Measurements from ENCODE around the gene MYL12B.
"Not testable (repeated sequence)": the region's sequence is repeated elsewhere in the genome, so short reads cannot be mapped to it uniquely, and the experiment has no call there.

Gene MYL12B

GRCh38 chr18:3305933-3306332 is 44.0 kb downstream of the MYL12B start:
- no peak for TF ChIP-seq CTCF (IDR thresholded peaks at IDR 0.05; ENCODE audit: low read depth, low read length)
- Histone ChIP-seq H3K27ac (no peak overlapping the region), H3K27me3 (ENCODE audit: insufficient read depth, low read depth, severe bottlenecking) (no peaks in the 10 kb centered on the region), H3K4me3 (ENCODE audit: low read depth, low read length) (no peak overlapping the region), H3K36me3 (no peaks in the 10 kb centered on the region), H3K9me3 (ENCODE audit: severe bottlenecking) (no peaks in the 10 kb centered on the region)
- no peak for DNase-seq

GRCh38 chr18:3306391-3306790 is 44.5 kb downstream of the MYL12B start:
- no peaks in the 10 kb centered on the region for H3K27me3 ChIP-seq (ENCODE audit: insufficient read depth, low read depth, severe bottlenecking)
- no peak overlapping the region for H3K27ac ChIP-seq
- H3K9me3 ChIP-seq (ENCODE audit: severe bottlenecking): no peaks in the 10 kb centered on the region
- no peak overlapping the region for H3K4me3 ChIP-seq (ENCODE audit: low read depth, low read length)
- H3K36me3 ChIP-seq: no peaks in the 10 kb centered on the region
- DNase-seq: no peak
- no peak for TF ChIP-seq CTCF (IDR thresholded peaks at IDR 0.05; ENCODE audit: low read depth, low read length)

GRCh38 chr18:3313685-3314084 is 51.8 kb downstream of the MYL12B start:
- H3K27ac ChIP-seq: no peak overlapping the region
- TF ChIP-seq CTCF (IDR thresholded peaks at IDR 0.05; ENCODE audit: low read depth, low read length): no peak
- H3K36me3 ChIP-seq: no peaks in the 10 kb centered on the region
- H3K27me3 ChIP-seq (ENCODE audit: insufficient read depth, low read depth, severe bottlenecking): no peaks in the 10 kb centered on the region
- H3K9me3 ChIP-seq (ENCODE audit: severe bottlenecking): peaks cover 4% of the 10 kb centered on the region
- no peak overlapping the region for H3K4me3 ChIP-seq (ENCODE audit: low read depth, low read length)
- no peak for DNase-seq

- H3K4me3 ChIP-seq (ENCODE audit: low read depth, low read length); H3K36me3 ChIP-seq; H3K27me3 ChIP-seq (ENCODE audit: insufficient read depth, low read depth, severe bottlenecking); DNase-seq; H3K9me3 ChIP-seq (ENCODE audit: severe bottlenecking); H3K27ac ChIP-seq: not testable (repeated sequence)
Observed at GRCh38 chr18:3315344-3315743, 53.4 kb downstream of the MYL12B start.

GRCh38 chr18:3319399-3319798 is 57.5 kb downstream of the MYL12B start:
- Histone ChIP-seq H3K4me3 (ENCODE audit: low read depth, low read length) (no peak overlapping the region), H3K9me3 (ENCODE audit: severe bottlenecking) (peaks cover 4% of the 10 kb centered on the region), H3K27me3 (ENCODE audit: insufficient read depth, low read depth, severe bottlenecking) (no peaks in the 10 kb centered on the region), H3K36me3 (no peaks in the 10 kb centered on the region), H3K27ac (no peak overlapping the region)
- DNase-seq: no peak
- no peak for TF ChIP-seq CTCF (IDR thresholded peaks at IDR 0.05; ENCODE audit: low read depth, low read length)

GRCh38 chr18:3319894-3320454 is 58.0 kb downstream of the MYL12B start:
- Histone ChIP-seq H3K27ac (no peak overlapping the region), H3K4me3 (ENCODE audit: low read depth, low read length) (no peak overlapping the region), H3K36me3 (no peaks in the 10 kb centered on the region), H3K27me3 (ENCODE audit: insufficient read depth, low read depth, severe bottlenecking) (no peaks in the 10 kb centered on the region), H3K9me3 (ENCODE audit: severe bottlenecking) (peaks cover 4% of the 10 kb centered on the region)
- no peak for DNase-seq
- TF ChIP-seq CTCF (IDR thresholded peaks at IDR 0.05; ENCODE audit: low read depth, low read length): no peak

All from WERI-Rb-1 (cell line).